GM21619 (cell line): Measurements from ENCODE around the gene TSSK6.

Experiments
- ATAC-seq: cut with Tn5 transposase; IDR thresholded peaks from one replicate; pipeline ENCODE4 v1.9.1; 2021; ENCODE audit not compliant: unreplicated experiment

TSSK6 gene

GRCh38 chr19:19507354-19507753 is 8.0 kb downstream of the TSSK6 start:
- no peak for ATAC-seq

GRCh38 chr19:19506592-19506991 is 8.8 kb downstream of the TSSK6 start:
- no peak for ATAC-seq

GRCh38 chr19:19505669-19506326 is 9.6 kb downstream of the TSSK6 start:
- ATAC-seq = no peak

- ATAC-seq = no peak
Observed at GRCh38 chr19:19504754-19505668, 10.3 kb downstream of the TSSK6 start.

- no peak for ATAC-seq
Observed at GRCh38 chr19:19502808-19503602, 12.3 kb downstream of the TSSK6 start.

- ATAC-seq = no peak
Observed at GRCh38 chr19:19502281-19502680, 13.1 kb downstream of the TSSK6 start.

- ATAC-seq = no peak
Observed at GRCh38 chr19:19501798-19502197, 13.6 kb downstream of the TSSK6 start.

- ATAC-seq = no peak
Observed at GRCh38 chr19:19500975-19501644, 14.2 kb downstream of the TSSK6 start.

GRCh38 chr19:19499272-19499995 is 15.9 kb downstream of the TSSK6 start:
- no peak for ATAC-seq

- ATAC-seq = no peak
Observed at GRCh38 chr19:19498255-19498991, 16.9 kb downstream of the TSSK6 start.

GRCh38 chr19:19495614-19496603 is 19.4 kb downstream of the TSSK6 start:
- ATAC-seq = no peak

- no peak for ATAC-seq
Observed at GRCh38 chr19:19493841-19494546, 21.4 kb downstream of the TSSK6 start.

GRCh38 chr19:19492026-19492610 is 23.2 kb downstream of the TSSK6 start:
- no peak for ATAC-seq

- ATAC-seq = no peak
Observed at GRCh38 chr19:19491321-19492025, 23.9 kb downstream of the TSSK6 start.

GRCh38 chr19:19490214-19490968 is 25.0 kb downstream of the TSSK6 start:
- no peak for ATAC-seq

- no peak for ATAC-seq
Observed at GRCh38 chr19:19489804-19490204, 25.5 kb downstream of the TSSK6 start.
